IPS-20b (cell line): ENCODE data around the gene GABARAP.

Experiments
- H3K27ac ChIP-seq: one replicate; pipeline ENCODE4 v1.5.1; 2013; ENCODE audit warnings: low read length
- H3K27me3 ChIP-seq: 2 replicates; pipeline ENCODE4 v1.6.1; 2013; ENCODE audit warnings: mild to moderate bottlenecking, low read length, inconsistent platforms; ENCODE audit not compliant: insufficient read depth
- H3K36me3 ChIP-seq: 2 replicates; pipeline ENCODE4 v1.6.1; 2013; ENCODE audit warnings: low read depth, mild to moderate bottlenecking, inconsistent platforms, low read length, moderate library complexity; ENCODE audit not compliant: insufficient read depth
- H3K4me1 ChIP-seq: 2 replicates; pipeline ENCODE4 v1.6.1; 2013; ENCODE audit warnings: mild to moderate bottlenecking, control low read depth, inconsistent platforms, low read length, moderate library complexity; ENCODE audit not compliant: insufficient read depth
- H3K4me3 ChIP-seq: 2 replicates; pipeline ENCODE4 v1.5.1; 2013; ENCODE audit warnings: mild to moderate bottlenecking, low read length, inconsistent platforms
- H3K9ac ChIP-seq: 2 replicates; pipeline ENCODE4 v1.6.1; 2013; ENCODE audit warnings: low read depth, mild to moderate bottlenecking, inconsistent platforms, low read length, moderate library complexity
- H3K9me3 ChIP-seq: 2 replicates; pipeline ENCODE4 v1.6.1; 2013; ENCODE audit warnings: mild to moderate bottlenecking, low read depth, low read length, inconsistent platforms; ENCODE audit not compliant: insufficient read depth

The GABARAP gene

DNA sequence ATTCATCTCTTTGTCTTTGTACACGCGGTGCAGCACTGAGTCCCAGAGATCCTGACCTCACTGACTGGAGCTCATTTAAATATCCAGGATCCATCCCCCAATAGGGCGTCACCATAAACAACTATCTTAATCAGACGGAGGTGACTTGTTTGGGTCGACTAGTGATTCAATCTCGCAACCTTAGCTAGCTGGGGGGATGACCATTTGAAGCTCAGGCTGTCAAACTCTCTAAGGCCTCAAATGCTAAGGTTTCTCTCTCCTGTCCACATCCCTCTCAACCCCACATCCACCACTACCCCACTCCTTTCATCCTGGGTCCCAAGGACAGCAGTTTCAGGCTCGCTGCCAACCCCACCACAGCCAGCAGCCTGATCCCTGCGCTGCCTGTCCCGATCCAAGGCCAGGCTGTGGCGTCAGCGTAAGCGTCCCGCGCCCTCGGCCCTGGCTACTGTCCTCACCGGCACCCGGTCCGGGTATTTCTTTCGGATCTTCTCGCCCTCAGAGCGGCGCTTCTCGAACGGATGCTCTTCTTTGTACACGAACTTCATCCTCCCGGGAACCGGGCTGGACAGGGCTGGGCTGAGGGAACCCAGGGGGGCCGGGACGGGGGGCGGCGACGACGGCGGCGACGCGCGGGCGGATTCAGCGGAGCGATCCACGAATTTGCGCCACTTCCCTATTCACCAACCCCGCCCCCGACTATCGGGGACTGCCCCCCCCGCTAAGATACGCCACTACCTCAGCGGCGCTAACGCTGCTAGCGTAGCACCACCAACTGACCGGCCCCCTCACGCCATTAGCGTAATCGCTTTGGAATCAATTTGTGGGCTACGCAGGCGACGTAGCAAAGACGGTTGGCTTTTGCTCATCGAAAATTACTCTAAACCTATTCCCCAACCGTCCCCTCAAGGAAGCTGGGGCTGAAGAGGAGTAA lies at the start of gene GABARAP:
Gene GABARAP (minus strand): TSS at position 667 of the 934 bp plus-strand sequence. CDS start 119 bp downstream, at position 548.
- Histone ChIP-seq H3K9ac (peak within 1 kb of the TSS; percentile 90), H3K4me3 (peak within 1 kb of the TSS; percentile 86), H3K9me3 (no peaks in the 10 kb centered on the region), H3K27me3 (no peaks in the 10 kb centered on the region), H3K36me3 (peaks cover 40% of the 10 kb centered on the region), H3K27ac (peak within 1 kb of the TSS; percentile 92), H3K4me1 (peaks cover 16% of the 10 kb centered on the region)

DNA sequence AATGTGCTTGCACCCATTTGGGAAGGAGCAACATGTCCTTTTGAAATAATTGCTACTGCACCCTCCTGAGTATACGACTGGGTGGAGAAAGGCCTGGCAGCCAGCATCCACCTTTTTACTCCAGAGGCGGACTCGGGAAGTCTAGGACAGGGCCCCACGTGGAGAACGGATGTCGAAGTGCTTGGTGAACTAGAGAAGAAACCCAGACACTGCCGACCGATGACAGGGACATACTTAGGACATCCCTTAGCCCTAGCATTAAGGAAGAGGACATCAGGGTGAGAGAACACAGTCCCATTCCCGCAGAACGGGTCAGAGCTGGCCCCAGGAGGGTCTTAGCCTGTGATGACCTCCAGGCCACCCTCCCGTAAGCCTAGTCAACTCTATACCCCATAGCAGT lies 48.4 kb upstream of the GABARAP start:
- Histone ChIP-seq H3K9me3 (no peaks in the 10 kb centered on the region), H3K4me1 (no peaks in the 10 kb centered on the region), H3K27ac (no peak overlapping the region), H3K4me3 (no peak overlapping the region), H3K9ac (no peak overlapping the region), H3K27me3 (peaks cover 21% of the 10 kb centered on the region), H3K36me3 (peaks cover 12% of the 10 kb centered on the region; the same call in 1 of the 2 replicates)

DNA sequence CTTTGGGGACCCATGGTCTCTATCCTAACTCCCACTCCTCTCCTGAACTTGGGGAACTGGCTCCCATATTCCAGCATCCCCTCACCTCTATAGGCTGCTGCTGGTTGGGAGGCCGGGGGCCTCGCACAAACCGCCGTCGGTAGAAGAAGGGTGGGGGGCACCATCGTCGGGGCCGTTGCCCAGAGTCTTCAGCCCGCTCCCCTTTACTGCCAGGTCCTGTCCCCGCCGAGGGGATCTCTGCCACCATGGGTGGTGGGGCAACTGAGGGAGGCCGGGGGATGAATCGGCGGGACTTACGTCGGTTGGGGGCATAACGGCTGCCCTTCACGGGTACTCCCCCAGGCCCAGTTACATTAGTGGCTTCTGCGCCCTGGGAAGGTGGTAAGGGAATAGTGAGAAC lies 47.9 kb upstream of the GABARAP start:
- Histone ChIP-seq H3K36me3 (peaks cover 12% of the 10 kb centered on the region; the same call in 1 of the 2 replicates), H3K9me3 (no peaks in the 10 kb centered on the region), H3K9ac (no peak overlapping the region), H3K4me1 (no peaks in the 10 kb centered on the region), H3K27me3 (peaks cover 16% of the 10 kb centered on the region), H3K27ac (no peak overlapping the region), H3K4me3 (no peak overlapping the region)

DNA sequence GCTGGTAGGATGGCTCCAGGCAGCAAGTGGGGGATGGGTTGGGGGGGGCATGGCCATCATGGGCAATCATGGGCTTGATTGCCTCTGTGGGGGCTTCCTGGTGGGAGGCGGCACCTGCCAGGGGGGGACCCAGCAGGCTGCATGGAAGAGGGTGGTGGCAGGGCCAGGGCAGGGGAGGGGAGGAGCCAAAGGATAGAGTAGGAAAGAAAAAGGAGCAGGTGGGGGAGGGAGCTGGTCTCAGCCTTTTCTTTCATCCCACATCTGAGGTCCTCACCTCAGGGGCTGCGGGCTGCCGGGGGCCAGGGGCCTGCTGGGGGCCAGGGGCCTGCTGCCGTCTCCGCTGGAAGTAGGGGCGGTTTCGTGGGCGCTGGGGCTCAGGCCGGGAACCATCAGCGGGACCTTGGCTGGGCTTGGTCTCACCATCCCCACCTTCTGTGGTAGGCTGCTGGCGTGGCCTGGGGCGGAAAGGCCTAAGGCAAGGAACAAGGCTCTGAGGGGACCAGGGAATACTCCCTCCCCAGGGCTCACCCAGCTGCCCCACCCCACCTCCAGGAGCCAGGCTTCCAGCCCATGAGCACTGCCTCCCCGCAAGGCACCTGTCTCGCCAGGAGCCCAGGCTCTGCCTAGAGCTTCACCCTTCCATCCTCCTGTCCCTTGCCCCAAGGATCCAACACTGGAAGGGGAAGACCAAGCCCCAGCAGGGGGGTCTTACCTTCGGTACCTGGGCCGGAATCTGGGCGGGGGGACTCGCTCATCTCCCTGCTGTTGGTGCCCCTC lies 47.2 kb upstream of the GABARAP start:
- Histone ChIP-seq H3K9ac (no peak overlapping the region), H3K27me3 (peaks cover 12% of the 10 kb centered on the region), H3K27ac (no peak overlapping the region), H3K9me3 (no peaks in the 10 kb centered on the region), H3K4me3 (no peak overlapping the region), H3K36me3 (peaks cover 13% of the 10 kb centered on the region; the same call in 1 of the 2 replicates), H3K4me1 (no peaks in the 10 kb centered on the region)

DNA sequence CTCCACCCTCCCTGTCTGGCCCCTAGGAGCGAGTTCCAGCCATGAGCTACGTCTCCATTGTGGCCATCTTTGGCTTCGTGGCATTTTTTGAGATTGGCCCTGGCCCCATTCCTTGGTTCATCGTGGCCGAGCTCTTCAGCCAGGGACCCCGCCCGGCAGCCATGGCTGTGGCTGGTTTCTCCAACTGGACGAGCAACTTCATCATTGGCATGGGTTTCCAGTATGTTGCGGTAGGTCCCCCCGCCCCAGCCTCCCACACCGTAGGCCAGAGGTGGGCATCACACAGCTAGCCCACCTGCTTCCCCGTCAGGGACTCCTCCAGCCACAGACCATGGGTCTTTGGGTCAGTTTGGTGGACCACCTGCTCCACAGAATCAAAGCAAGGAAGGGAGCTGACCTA lies 43.4 kb upstream of the GABARAP start:
- Histone ChIP-seq H3K27me3 (peaks cover 19% of the 10 kb centered on the region), H3K9me3 (no peaks in the 10 kb centered on the region)

DNA sequence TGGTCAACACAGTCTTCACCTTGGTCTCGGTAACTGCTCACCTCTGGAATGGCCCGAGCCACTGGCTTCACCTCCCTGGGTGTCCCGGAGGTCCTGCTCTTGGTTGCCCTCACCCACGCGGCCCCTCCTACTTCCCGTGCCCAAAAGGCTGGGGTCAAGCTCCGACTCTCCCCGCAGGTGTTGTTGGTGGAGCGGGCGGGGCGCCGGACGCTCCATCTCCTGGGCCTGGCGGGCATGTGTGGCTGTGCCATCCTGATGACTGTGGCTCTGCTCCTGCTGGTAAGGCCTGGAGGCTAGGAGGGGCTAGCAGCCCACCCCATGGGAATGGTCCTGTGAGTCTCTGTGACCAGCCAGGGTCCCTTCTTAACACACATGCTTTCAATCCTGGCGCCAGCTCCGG lies 42.7 kb upstream of the GABARAP start:
- Histone ChIP-seq H3K9ac (no peak overlapping the region), H3K9me3 (no peaks in the 10 kb centered on the region), H3K4me1 (peaks cover 5% of the 10 kb centered on the region; the same call in 1 of the 2 replicates), H3K4me3 (no peak overlapping the region), H3K27ac (no peak overlapping the region), H3K27me3 (peaks cover 24% of the 10 kb centered on the region), H3K36me3 (peaks cover 14% of the 10 kb centered on the region; the same call in 1 of the 2 replicates)

More for the DNA sequence above, 43.4 kb upstream of the GABARAP start:
- Histone ChIP-seq H3K4me3 (no peak overlapping the region), H3K9ac (no peak overlapping the region), H3K36me3 (peaks cover 14% of the 10 kb centered on the region; the same call in 1 of the 2 replicates), H3K27ac (no peak overlapping the region), H3K4me1 (no peaks in the 10 kb centered on the region)

DNA sequence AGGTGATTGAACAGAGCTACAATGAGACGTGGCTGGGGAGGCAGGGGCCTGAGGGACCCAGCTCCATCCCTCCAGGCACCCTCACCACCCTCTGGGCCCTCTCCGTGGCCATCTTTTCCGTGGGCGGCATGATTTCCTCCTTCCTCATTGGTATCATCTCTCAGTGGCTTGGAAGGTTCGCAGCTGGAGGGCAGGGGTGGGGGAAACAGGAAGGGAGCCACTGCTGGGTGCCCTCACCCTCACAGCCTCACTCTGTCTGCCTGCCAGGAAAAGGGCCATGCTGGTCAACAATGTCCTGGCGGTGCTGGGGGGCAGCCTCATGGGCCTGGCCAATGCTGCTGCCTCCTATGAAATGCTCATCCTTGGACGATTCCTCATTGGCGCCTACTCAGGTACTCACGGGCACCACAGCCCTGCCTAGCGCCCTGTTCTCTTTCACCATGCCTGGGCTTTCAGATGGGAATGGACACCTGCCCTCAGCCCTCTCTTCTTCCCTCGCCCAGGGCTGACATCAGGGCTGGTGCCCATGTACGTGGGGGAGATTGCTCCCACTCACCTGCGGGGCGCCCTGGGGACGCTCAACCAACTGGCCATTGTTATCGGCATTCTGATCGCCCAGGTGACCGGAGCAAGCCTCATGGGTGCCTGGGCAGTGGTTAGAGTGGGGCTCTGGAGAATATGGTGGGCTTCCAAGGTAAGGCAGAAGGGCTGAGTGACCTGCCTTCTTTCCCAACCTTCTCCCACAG lies 41.4 kb upstream of the GABARAP start:
- H3K36me3 ChIP-seq: peaks cover 14% of the 10 kb centered on the region; the same call in 1 of the 2 replicates
- H3K27ac ChIP-seq: no peak overlapping the region
- H3K9ac ChIP-seq: no peak overlapping the region
- H3K27me3 ChIP-seq: peaks cover 36% of the 10 kb centered on the region
- H3K9me3 ChIP-seq: no peaks in the 10 kb centered on the region
- peaks cover 7% of the 10 kb centered on the region; the same call in 1 of the 2 replicates for H3K4me1 ChIP-seq
- no peak overlapping the region for H3K4me3 ChIP-seq

DNA sequence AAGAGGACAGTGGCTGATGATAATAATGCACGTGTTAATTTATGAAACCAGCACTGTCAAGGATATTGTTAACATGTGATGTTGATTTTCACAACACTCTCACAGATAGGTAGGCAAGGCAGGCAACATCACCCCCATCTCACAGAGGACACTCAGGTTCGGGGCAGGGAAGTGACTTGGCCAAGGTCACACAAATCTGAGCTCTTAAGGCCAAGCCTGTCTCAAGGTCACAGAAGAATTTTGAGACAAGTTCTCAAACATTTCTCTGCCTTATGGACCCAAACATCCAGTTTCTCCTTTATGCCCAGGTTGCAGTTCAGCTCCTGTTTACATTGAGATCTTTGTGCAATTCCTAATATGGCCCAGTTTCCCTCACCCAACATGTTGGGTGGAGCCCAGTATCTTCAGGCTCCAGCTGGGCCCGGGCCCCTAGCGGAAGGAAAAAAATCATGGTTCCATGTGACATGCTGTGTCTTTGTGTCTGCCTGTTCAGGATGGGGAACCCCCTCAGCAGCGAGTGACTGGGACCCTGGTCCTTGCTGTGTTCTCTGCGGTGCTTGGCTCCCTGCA lies 40.6 kb upstream of the GABARAP start:
- Histone ChIP-seq H3K4me3 (peak overlapping the region; percentile 82), H3K4me1 (peaks cover 7% of the 10 kb centered on the region; the same call in 1 of the 2 replicates), H3K9ac (no peak overlapping the region; the same call in 1 of the 2 replicates), H3K27ac (no peak overlapping the region), H3K9me3 (no peaks in the 10 kb centered on the region), H3K36me3 (peaks cover 8% of the 10 kb centered on the region; the same call in 1 of the 2 replicates), H3K27me3 (peaks cover 36% of the 10 kb centered on the region)

DNA sequence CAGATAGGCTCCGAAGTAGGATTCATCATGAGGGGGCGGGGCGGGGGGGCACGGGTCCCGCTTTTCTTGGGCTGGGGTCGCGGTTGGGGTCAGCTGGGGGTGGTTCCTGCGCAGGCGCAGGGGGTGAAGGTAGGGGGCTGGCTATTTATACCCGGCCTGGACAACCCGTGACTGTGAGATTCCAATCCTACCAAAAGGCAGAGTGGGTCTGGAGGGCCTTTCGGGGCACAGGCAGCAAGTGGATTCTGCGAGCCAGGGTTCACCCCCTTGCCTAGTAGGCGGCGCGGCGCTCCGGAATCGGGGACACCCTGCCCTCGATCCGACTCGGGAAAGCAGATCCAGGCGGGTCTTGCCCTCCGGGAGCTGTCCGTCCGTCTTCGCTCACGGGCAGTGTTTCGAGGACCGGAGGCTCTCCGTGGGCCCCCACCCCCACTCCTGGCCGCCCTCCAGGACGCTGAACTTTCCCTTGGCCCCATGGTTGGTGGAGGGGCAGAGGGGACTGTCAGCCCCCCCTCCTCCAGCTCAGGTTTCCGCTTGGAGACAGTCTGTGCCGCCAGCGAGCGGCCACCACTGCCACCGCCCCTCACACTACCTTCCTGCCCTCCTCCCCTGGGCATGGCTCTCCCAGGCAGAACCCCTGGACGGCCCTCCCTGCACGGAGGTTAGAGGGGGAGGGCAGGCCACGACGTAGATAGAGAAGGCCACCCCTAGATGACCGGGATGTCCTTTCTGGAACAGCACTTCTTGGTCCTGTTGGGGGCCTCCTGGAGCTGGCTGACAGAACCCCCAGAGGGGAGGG lies 39.9 kb upstream of the GABARAP start:
- Histone ChIP-seq H3K27ac (no peak overlapping the region), H3K9ac (peak overlapping the region; percentile 68; the same call in 1 of the 2 replicates), H3K4me3 (peak overlapping the region; percentile 82), H3K4me1 (peaks cover 7% of the 10 kb centered on the region; the same call in 1 of the 2 replicates), H3K27me3 (peaks cover 36% of the 10 kb centered on the region), H3K9me3 (no peaks in the 10 kb centered on the region), H3K36me3 (peaks cover 3% of the 10 kb centered on the region; the same call in 1 of the 2 replicates)
